K562 (cell line): Measurements from ENCODE around the gene CORO2A. TPM values are rescaled to one million over a fixed set of nuclear protein-coding genes. Genes with fewer than 3 reads are reported as not detected.

Experiments used
- E2F3 ChIP-seq: fragments of 250-450 bp; sonication (Bioruptor Pico); IDR thresholded peaks from 2 replicates; pipeline ENCODE4 v1.4.0; 2020; ENCODE audit warnings: mild to moderate bottlenecking
- EZH2 ChIP-seq: IDR thresholded peaks from 2 replicates; pipeline ENCODE4 v1.6.1; 2012; ENCODE audit warnings: low read depth, mild to moderate bottlenecking, inconsistent platforms, low read length, borderline replicate concordance
- FOXJ3 ChIP-seq: sonication (generic); formaldehyde crosslinking; IDR thresholded peaks from 2 replicates; pipeline ENCODE4 v1.4.0; 2020; ENCODE audit warnings: mild to moderate bottlenecking, missing genetic modification reagents
- MCM3 ChIP-seq: fragments of 450-650 bp; IDR thresholded peaks from 2 replicates; pipeline ENCODE4 v1.6.1; 2016
- MEF2A ChIP-seq: IDR thresholded peaks from 2 replicates; pipeline ENCODE4 v1.6.1; 2011; ENCODE audit warnings: low read depth, mild to moderate bottlenecking, low read length, moderate library complexity; ENCODE audit not compliant: control insufficient read depth
- PTRF ChIP-seq: fragments of 450-650 bp; IDR thresholded peaks from 2 replicates; pipeline ENCODE4 v1.6.1; 2016; ENCODE audit warnings: mild to moderate bottlenecking, missing genetic modification characterization, missing compliant biosample characterization
- RBM25 ChIP-seq: fragments of 200-400 bp; formaldehyde crosslinking; IDR thresholded peaks from 2 replicates; pipeline ENCODE4 v1.6.1; 2018; ENCODE audit warnings: low read length, low read depth, moderate library complexity; ENCODE audit not compliant: severe bottlenecking
- ZBED1 ChIP-seq: IDR thresholded peaks from 2 replicates; pipeline ENCODE4 v1.6.1; 2014
- ZNF175 ChIP-seq: fragments of 200-800 bp; sonication (Bioruptor generic); IDR thresholded peaks from 2 replicates; pipeline ENCODE4 v1.6.1; 2016; ENCODE audit warnings: low read depth, mild to moderate bottlenecking, missing genetic modification characterization, missing compliant biosample characterization
- ZNF232 ChIP-seq: sonication (generic); formaldehyde crosslinking; IDR thresholded peaks from 2 replicates; pipeline ENCODE4 v1.8.0; 2022; ENCODE audit warnings: mild to moderate bottlenecking, missing genetic modification reagents
- ZNF354B ChIP-seq: fragments of 250-450 bp; sonication (Bioruptor Pico); IDR thresholded peaks from 2 replicates; pipeline ENCODE4 v1.4.0; 2020
- ZNF561 ChIP-seq: fragments of 450-650 bp; formaldehyde crosslinking; conservative IDR thresholded peaks from 2 replicates; pipeline ENCODE4 v1.4.0; 2020; ENCODE audit warnings: mild to moderate bottlenecking, moderate library complexity
- ZNF695 ChIP-seq: fragments of 450-650 bp; formaldehyde crosslinking; IDR thresholded peaks from 2 replicates; pipeline ENCODE4 v1.4.0; 2020; ENCODE audit warnings: mild to moderate bottlenecking, moderate library complexity
- polyA plus RNA-seq, 8 experiments: library from polyadenylated mRNA; depleted of rRNA in 4 of 8; stranded (reverse) in 5 of 8; unstranded in 3 of 8; fragments of >200 nt; fragmentation: Nextera tagmentation in 2 of 8; fragmentation: Illumina TruSeq in 1 of 8; extraction: Ambion mirVana in 2 of 8; extraction: Trizol in 1 of 8; gene quantifications; 2 replicates each; pipeline versions ENCODE4 v1.2.1 to v1.2.3, GENCODE V29; 2011 to 2014; ENCODE audit warnings: inconsistent platforms in 1 of 8, missing spikeins in 1 of 8
- total RNA-seq, 7 experiments: library from RNA; depleted of rRNA in 6 of 7; stranded (reverse); fragments of >200 nt in 6 of 7; fragmentation: Illumina TruSeq in 2 of 7; extraction: Trizol in 2 of 7; gene quantifications; 2 replicates each; pipeline versions ENCODE4 v1.2.1 to v1.2.3, GENCODE V29; 2011 to 2021; ENCODE audit warnings: low replicate concordance in 1 of 7
- TF ChIP-seq, protein P1 (sequence below): fragments of 450-650 bp; IDR thresholded peaks from 2 replicates; pipeline ENCODE4 v1.6.1; 2016; ENCODE audit warnings: low read depth
- TF ChIP-seq, protein P2 (sequence below), 2 experiments: fragments of 450-650 bp; IDR thresholded peaks; 2 replicates each; pipeline ENCODE4 v1.6.1; 2016

The CORO2A gene
- total and polyA plus RNA-seq, 9 of the 15 experiments (the other 6 are each of a cell fraction or from before 2014, with no cell fraction given) = 9.5 to 26.6 (median 18.0) TPM

GRCh38 chr9:98218562-98219363, 26.3 kb upstream of the CORO2A start (continued):
- TF ChIP-seq, protein P1, sequence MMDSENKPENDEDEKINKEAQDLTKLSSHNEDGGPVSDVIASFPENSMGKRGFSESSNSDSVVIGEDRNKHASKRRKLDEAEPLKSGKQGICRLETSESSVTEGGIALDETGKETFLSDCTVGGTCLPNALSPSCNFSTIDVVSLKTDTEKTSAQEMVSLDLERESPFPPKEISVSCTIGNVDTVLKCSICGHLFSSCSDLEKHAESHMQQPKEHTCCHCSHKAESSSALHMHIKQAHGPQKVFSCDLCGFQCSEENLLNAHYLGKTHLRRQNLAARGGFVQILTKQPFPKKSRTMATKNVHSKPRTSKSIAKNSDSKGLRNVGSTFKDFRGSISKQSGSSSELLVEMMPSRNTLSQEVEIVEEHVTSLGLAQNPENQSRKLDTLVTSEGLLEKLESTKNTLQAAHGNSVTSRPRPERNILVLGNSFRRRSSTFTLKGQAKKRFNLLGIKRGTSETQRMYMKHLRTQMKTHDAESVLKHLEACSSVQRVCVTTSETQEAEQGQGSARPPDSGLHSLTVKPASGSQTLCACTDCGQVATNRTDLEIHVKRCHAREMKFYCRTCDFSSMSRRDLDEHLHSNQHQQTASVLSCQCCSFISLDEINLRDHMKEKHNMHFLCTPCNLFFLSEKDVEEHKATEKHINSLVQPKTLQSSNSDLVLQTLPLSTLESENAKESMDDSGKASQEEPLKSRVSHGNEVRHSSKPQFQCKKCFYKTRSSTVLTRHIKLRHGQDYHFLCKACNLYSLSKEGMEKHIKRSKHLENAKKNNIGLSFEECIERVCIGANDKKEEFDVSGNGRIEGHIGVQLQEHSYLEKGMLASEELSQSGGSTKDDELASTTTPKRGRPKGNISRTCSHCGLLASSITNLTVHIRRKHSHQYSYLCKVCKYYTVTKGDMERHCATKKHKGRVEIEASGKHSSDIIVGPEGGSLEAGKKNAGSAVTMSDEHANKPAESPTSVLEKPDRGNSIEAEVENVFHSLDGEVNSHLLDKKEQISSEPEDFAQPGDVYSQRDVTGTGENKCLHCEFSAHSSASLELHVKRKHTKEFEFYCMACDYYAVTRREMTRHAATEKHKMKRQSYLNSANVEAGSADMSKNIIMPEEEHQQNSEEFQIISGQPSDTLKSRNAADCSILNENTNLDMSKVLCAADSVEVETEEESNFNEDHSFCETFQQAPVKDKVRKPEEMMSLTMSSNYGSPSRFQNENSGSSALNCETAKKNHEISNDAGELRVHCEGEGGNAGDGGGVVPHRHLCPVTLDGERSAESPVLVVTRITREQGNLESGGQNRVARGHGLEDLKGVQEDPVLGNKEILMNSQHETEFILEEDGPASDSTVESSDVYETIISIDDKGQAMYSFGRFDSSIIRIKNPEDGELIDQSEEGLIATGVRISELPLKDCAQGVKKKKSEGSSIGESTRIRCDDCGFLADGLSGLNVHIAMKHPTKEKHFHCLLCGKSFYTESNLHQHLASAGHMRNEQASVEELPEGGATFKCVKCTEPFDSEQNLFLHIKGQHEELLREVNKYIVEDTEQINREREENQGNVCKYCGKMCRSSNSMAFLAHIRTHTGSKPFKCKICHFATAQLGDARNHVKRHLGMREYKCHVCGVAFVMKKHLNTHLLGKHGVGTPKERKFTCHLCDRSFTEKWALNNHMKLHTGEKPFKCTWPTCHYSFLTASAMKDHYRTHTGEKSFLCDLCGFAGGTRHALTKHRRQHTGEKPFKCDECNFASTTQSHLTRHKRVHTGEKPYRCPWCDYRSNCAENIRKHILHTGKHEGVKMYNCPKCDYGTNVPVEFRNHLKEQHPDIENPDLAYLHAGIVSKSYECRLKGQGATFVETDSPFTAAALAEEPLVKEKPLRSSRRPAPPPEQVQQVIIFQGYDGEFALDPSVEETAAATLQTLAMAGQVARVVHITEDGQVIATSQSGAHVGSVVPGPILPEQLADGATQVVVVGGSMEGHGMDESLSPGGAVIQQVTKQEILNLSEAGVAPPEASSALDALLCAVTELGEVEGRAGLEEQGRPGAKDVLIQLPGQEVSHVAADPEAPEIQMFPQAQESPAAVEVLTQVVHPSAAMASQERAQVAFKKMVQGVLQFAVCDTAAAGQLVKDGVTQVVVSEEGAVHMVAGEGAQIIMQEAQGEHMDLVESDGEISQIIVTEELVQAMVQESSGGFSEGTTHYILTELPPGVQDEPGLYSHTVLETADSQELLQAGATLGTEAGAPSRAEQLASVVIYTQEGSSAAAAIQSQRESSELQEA = no peak
- TF ChIP-seq ZNF175 (CRISPR knock-in tag) (no peak), ZNF232 (CRISPR knock-in tag) (no peak), RBM25 (no peak), FOXJ3 (CRISPR knock-in tag) (no peak), ZNF561 (CRISPR knock-in tag) (no peak), EZH2 (no peak), MEF2A (no peak), ZBED1 (no peak), ZNF354B (CRISPR knock-in tag) (no peak), MCM3 (no peak), ZNF695 (CRISPR knock-in tag) (no peak), PTRF (tag) (no peak), E2F3 (CRISPR knock-in tag) (no peak)
- TF ChIP-seq, protein P2, sequence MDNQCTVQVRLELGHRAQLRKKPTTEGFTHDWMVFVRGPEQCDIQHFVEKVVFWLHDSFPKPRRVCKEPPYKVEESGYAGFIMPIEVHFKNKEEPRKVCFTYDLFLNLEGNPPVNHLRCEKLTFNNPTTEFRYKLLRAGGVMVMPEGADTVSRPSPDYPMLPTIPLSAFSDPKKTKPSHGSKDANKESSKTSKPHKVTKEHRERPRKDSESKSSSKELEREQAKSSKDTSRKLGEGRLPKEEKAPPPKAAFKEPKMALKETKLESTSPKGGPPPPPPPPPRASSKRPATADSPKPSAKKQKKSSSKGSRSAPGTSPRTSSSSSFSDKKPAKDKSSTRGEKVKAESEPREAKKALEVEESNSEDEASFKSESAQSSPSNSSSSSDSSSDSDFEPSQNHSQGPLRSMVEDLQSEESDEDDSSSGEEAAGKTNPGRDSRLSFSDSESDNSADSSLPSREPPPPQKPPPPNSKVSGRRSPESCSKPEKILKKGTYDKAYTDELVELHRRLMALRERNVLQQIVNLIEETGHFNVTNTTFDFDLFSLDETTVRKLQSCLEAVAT (IDR thresholded peaks at IDR 0.05) = no peak
- TF ChIP-seq, all 486 proteins: peak for 0
